ENCODE results near the gene SYVN1. TPM values are rescaled to one million over a fixed set of nuclear protein-coding genes. Genes with fewer than 3 reads are reported as not detected.

SYVN1 gene
- total and polyA plus RNA-seq, 5 experiments from 2014 or later = 7.9 to 65.2 (median 10.6) TPM

- Mint-ChIP-seq H3K27me3 (no peaks in the 10 kb centered on the region), H3K27ac (peak overlapping the region in 6 of 10 donors; percentile 32 to 99 (median 38)), H3K4me1 (peaks cover 20 to 47% (median 34%) of the 10 kb centered on the region in 4 donors), H3K4me3 (peak overlapping the region in 5 of 10 donors; percentile 4 to 70 (median 18)), H3K9me3 (no peaks in the 10 kb centered on the region), H3K36me3 (peaks cover 0 to 49% (median 0%) of the 10 kb centered on the region in 3 donors)
- POLR2A ChIA-PET = interaction anchor here (0.6 to 3.0 kb wide), 4 partner anchors 9 to 505 kb away, joined by 4 to 20 read pairs (median 6); partner anchors contain the start of genes FAU, MRPL49 and ZNHIT2
- DNase-seq = no peak
- no peak for ATAC-seq
Observed at GRCh38 chr11:65131417-65131776, 2.9 kb downstream of the SYVN1 start.

DNA sequence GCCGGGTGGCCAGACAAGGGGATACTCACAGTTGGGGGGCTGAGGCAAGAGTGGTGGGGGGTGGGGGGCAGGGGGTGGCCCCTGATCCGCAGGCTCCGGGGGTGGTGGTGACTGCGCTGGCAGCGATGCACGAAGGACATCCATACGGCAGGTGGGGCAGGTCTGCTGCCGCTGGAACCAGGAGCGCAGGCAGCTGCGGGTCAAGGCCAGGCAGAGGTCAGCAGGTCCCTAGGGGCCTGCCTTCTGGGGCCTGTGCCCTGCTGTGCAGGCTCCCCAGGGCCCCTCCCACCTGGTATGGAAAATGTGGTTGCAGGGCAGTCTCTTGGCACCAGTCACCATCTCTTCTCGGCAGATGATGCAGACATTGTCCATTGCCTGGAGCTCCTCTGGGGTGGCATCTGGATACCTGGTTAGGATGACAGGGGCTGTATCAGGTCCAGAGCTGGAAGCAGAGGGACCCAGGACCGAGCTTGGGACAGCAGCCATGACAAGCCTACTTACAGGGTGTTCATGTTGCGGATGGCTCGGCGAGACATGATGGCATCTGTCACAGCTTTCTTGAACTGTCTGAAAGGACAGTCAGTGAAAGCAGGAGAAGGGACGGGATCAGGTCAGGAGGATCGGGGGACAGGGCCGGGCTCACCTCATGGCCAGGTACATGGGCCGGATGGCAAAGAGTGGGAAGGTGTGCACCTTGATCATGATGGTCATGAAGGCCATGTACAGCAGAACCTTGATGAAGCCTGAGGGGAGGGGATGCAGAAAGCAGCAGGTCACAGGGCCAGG, 3.5 kb downstream of the SYVN1 start:
- Mint-ChIP-seq H3K9me3 (no peaks in the 10 kb centered on the region), H3K27ac (peak overlapping the region in 7 of 10 donors; percentile 32 to 99 (median 36)), H3K4me1 (peaks cover 14 to 41% (median 28%) of the 10 kb centered on the region in 4 donors), H3K27me3 (no peaks in the 10 kb centered on the region), H3K36me3 (peaks cover 0 to 53% (median 0%) of the 10 kb centered on the region in 3 donors), H3K4me3 (peak overlapping the region in 5 of 10 donors; percentile 4 to 70 (median 18))
- no peak for DNase-seq
- ATAC-seq = no peak
- POLR2A ChIA-PET = interaction anchor here (1.1 to 3.0 kb wide), 4 partner anchors 9 to 20 kb away, joined by 4 to 20 read pairs (median 6); partner anchors contain the start of genes FAU, MRPL49 and ZNHIT2

DNA sequence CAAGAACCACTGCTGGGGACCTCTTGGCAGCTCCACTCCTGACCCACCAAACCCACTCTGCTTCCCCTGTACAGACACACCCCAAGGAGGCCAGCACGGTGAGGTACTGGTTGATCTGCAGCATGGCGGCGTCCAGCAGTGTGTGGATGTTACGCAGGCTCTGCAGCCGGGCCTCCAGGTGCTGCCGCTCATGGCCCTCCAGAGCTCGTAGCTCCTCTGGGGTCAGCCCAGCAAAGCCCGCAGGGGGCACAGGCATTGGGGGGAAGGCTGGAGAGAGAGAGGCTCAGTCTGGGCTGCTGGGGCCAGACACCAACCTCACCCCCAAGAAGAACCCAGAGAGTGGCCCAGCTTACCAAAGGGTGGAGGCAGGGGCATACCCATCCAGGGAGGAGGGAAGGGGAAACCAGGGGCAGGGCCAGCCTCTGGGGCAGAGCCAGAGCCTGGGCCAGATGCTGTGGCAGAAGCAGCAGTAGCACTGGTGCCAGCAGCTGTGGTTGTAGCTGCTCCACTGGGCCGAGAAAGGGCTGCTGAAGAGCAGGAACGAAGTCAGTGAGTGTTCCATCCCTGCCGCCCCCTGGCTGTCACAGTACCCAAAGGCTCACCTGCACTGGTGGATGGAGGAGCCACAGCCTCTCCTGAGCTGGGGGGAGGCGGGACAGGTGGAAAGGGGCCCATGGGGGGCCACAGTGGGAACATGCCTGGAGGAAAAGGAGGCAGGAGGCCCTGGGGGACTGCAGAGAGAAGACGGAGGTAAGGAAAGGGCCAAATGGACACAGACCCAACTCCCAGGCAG, 4.5 kb downstream of the SYVN1 start:
- H3K27ac Mint-ChIP-seq = peak overlapping the region in 3 of 10 donors; percentile 53 to 66 (median 62)
- POLR2A ChIA-PET = interaction anchor here (1.6 to 3.0 kb wide), 3 partner anchors 8 to 19 kb away, joined by 4 to 20 read pairs (median 8); partner anchors contain the start of genes FAU, MRPL49 and ZNHIT2

DNA sequence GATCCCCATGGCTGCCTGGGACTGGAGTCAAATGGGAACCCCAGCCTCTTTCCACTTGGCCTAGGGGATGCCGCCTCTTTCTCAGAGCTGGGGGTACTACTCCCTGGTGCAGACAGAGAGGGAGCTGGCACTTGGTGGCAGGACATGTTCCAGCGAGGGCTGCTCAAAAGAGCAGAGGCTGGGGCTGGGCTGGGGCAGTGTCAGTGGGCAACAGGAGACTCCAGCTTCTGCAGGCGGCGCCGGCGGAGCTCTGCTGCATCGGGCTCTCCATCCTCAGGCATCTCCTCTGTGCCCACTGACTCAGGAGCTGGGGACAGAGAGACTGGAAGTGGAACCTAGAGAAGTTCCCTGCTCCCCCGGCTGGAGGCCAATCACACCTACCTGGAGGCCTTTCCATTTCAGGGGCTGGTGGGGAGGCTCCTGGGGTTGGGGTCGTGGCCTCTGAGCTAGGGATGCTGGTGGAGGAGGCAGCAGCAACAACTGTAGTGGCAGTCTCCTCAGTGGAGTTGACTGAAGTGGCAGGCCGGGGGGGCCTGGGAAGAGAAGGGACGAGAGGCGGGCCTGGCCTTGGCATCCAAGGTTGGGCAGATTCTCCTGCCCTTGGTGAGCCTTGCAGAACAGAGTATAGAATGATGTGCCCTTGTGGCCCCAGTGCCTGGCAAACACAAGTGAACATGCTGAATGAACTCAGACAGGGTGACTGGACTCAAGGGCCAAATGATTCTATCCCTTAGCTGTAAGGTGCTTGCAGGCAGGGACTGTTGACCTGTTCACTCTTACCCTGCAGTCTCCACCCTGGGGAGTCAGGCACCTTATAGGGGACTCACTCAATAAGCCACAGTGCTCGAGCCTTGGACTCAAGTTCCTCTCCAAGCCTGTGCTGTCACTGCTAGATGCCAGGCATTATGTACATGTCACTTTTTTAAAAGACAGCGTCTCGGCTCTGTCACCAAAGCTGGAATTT, 5.9 kb downstream of the SYVN1 start:
- H3K36me3 Mint-ChIP-seq = peaks cover 0 to 70% (median 0%) of the 10 kb centered on the region in 3 donors
- no peak for DNase-seq
- POLR2A ChIA-PET = interaction anchor here (2.1 kb wide), 1 partner anchor 12 kb away, joined by 7 read pairs; the partner anchor contains the start of gene ZNHIT2

More for the DNA sequence above, 4.5 kb downstream of the SYVN1 start:
- DNase-seq (no peak), ATAC-seq (no peak)
- peaks cover 12 to 33% (median 20%) of the 10 kb centered on the region in 4 donors for H3K4me1 Mint-ChIP-seq
- H3K36me3 Mint-ChIP-seq = peaks cover 0 to 62% (median 0%) of the 10 kb centered on the region in 3 donors
- no peaks in the 10 kb centered on the region for H3K9me3 Mint-ChIP-seq
- H3K27me3 Mint-ChIP-seq = no peaks in the 10 kb centered on the region
- H3K4me3 Mint-ChIP-seq = no peak overlapping the region

DNA sequence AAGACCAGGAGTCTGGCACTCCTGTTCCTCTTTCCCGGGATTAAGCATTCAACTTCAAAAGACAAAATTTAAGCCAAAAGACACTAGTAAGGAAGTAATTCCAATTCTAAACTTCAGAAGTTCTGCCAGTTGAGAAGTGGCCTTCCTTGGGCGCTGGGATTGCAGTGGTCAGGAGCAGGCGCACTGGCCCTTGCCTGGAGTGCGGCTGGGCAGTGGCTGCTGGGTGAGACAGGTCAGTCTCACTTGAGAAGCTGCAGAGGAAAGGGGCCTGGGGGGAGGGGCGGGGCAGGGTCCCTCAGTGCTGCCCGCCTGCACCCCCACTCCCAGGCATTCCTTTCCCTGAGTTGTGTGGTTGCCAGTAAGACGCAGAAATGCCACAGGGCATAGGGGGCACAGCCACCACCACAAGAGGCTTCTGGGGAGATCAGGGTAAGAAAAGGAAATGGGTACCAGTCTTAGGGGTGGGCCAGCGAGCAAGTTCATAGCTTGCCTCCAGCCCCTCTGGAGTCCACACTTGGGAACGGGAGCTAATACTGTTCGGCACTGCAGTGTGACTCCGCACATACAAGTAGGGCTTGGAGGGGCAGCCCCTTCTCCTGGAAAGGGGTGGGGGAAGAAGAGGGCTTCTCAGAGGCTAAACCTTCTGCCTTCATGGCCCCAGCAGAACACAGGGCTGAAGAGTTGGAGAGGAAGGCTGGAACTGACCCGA, 6.7 kb downstream of the SYVN1 start:
- no peaks in the 10 kb centered on the region for H3K9me3 Mint-ChIP-seq
- POLR2A ChIA-PET = interaction anchor here (1.4 to 2.1 kb wide), 2 partner anchors 11 to 16 kb away, joined by 4 to 7 read pairs; partner anchors contain the start of genes TM7SF2 and ZNHIT2

More for the DNA sequence above, 5.9 kb downstream of the SYVN1 start:
- H3K27me3 Mint-ChIP-seq = no peaks in the 10 kb centered on the region
- ATAC-seq = no peak
- no peaks in the 10 kb centered on the region for H3K9me3 Mint-ChIP-seq
- peaks cover 10 to 33% (median 17%) of the 10 kb centered on the region in 4 donors for H3K4me1 Mint-ChIP-seq
- H3K4me3 Mint-ChIP-seq = no peak overlapping the region
- peak overlapping the region in 3 of 10 donors; percentile 8 to 22 (median 9) for H3K27ac Mint-ChIP-seq

DNA sequence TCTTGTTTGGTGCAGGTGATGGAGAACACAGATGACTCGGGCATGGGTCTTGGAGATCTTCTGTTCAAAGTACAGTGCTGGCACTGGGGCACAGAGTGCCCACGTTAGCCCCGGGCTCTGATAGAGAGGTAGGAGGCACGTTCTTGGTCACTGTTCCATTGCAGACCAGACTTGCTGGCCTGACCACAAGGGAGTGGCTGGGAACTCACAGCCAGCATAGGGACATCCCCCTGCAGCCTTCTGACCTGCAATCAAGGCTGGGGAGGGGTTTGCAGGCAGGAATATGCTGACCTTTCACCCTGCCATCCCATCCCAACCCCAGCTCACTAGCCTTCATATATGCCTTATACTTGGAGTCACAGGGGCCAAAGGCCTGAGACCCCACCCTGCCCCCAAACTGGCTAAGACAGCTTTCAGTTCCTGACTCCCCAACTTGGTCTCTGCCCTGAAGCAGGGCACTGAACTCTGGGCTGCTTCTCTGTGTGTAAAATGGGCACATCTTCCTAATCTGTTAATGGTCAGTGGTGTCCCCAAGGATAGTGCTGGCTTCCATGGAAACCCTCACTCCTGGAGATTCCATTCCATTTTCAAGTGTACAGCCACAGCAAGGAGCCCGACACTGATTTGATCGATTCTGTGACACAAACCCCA, 7.6 kb downstream of the SYVN1 start:
- Mint-ChIP-seq H3K9me3 (no peaks in the 10 kb centered on the region), H3K27ac (peak overlapping the region in 2 of 10 donors; percentile 57 to 65), H3K36me3 (peaks cover 0 to 69% (median 0%) of the 10 kb centered on the region in 3 donors), H3K4me3 (no peak overlapping the region), H3K4me1 (peaks cover 8 to 30% (median 20%) of the 10 kb centered on the region in 4 donors), H3K27me3 (no peaks in the 10 kb centered on the region)
- ATAC-seq (no peak), DNase-seq (no peak)
- POLR2A ChIA-PET = interaction anchor here (0.9 to 7.5 kb wide), 5 partner anchors 9 to 348 kb away, joined by 3 to 135 read pairs (median 4); partner anchors contain the start of genes ARL2, SYVN1, TM7SF2 and ZNHIT2

More for the DNA sequence above, 6.7 kb downstream of the SYVN1 start:
- peaks cover 5 to 30% (median 16%) of the 10 kb centered on the region in 4 donors for H3K4me1 Mint-ChIP-seq
- ATAC-seq = no peak
- H3K27me3 Mint-ChIP-seq = no peaks in the 10 kb centered on the region
- no peak for DNase-seq
- no peak overlapping the region for H3K4me3 Mint-ChIP-seq
- peaks cover 0 to 67% (median 0%) of the 10 kb centered on the region in 3 donors for H3K36me3 Mint-ChIP-seq
- no peak overlapping the region for H3K27ac Mint-ChIP-seq

- H3K36me3 Mint-ChIP-seq = peaks cover 0 to 68% (median under 1%) of the 10 kb centered on the region in 3 donors
- H3K9me3 Mint-ChIP-seq = no peaks in the 10 kb centered on the region
- POLR2A ChIA-PET = interaction anchor here (0.5 to 7.5 kb wide), 5 partner anchors 10 to 111 kb away, joined by 3 to 135 read pairs (median 6); partner anchors contain the start of genes ARL2, SYVN1, TM7SF2 and VPS51
- DNase-seq (no peak), ATAC-seq (no peak)
- peak overlapping the region in 2 of 10 donors; percentile 2 to 20 for H3K4me3 Mint-ChIP-seq
- peak overlapping the region in 2 of 10 donors; percentile 68 to 70 for H3K27ac Mint-ChIP-seq
- peaks cover 11 to 34% (median 30%) of the 10 kb centered on the region in 4 donors for H3K4me1 Mint-ChIP-seq
- H3K27me3 Mint-ChIP-seq = no peaks in the 10 kb centered on the region
Observed at GRCh38 chr11:65125197-65126056, 8.9 kb downstream of the SYVN1 start.

DNA sequence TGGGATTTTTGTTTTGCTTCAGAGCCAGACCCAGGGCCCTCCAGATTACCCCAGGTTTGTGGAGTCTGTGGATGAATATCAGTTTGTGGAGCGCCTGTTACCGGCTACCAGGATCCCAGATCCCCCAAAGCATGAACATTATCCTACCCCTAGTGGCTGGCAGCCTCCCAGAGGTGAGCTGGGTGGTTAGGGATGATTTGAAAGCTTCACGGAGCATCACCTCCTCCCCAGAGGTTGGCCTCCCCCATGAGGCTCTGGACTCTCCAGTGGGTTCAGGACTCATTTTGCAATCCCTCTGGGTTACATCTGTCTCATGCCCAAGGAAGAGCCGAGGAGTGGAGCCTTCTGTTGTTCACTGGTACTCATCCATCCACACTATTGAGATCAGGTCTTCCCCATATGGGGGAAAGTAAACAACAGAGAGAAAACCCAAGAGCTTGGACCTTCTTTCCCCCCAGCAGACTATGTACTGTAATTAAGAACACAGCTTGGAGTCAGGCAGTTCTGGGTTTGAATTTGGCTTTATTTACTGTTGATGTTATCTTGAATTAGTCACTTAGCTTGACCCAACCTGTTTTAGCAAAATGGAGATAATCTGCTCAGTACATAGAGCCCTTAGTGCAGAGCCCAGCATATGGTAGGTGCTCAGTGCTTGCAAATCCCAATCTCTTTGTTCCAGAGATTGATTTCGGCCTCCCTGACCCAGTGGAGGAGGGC, 9.7 kb downstream of the SYVN1 start:
- Mint-ChIP-seq H3K27me3 (no peaks in the 10 kb centered on the region), H3K4me3 (peak overlapping the region in 8 of 10 donors; percentile 16 to 64 (median 35)), H3K9me3 (no peaks in the 10 kb centered on the region), H3K27ac (peak overlapping the region in 7 of 10 donors; percentile 20 to 90 (median 68)), H3K4me1 (peaks cover 11 to 38% (median 32%) of the 10 kb centered on the region in 4 donors), H3K36me3 (peaks cover 0 to 68% (median 5%) of the 10 kb centered on the region in 3 donors)
- DNase-seq (no peak), ATAC-seq (no peak)
- POLR2A ChIA-PET = interaction anchor here (1.5 to 7.5 kb wide), 3 partner anchors 11 to 28 kb away, joined by 5 to 135 read pairs (median 101); partner anchors contain the start of genes SYVN1, TM7SF2 and VPS51
